HG02970 (cell line): ENCODE data around the gene ZSWIM7.
"Not testable (repeated sequence)": the region's sequence is repeated elsewhere in the genome, so short reads cannot be mapped to it uniquely, and the experiment has no call there.

ENCODE experiments used
- ATAC-seq: cut with Tn5 transposase; IDR thresholded peaks from one replicate; pipeline ENCODE4 v1.9.1; 2021; ENCODE audit warnings: mild to moderate bottlenecking, moderate library complexity, moderate number of reproducible peaks; ENCODE audit not compliant: unreplicated experiment, low FRiP score

The ZSWIM7 gene

DNA sequence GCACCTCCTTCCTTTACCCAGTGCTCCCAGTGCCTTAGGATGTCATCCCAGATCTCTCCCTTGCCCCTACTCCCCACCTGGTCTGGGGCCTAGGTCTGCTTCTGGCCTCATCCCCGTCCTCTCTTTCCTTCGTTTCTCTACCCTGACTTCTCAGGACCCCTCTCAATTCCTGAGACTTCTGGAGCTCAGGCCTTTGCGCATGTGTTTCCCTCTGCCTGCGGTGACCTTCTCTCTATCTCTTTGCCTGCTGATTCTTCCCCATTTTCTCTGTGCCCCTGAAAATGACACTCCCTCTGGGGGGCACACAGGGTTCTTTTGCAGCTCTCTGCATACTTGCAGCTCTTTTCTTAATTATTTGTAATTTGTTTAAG, 41.0 kb downstream of the ZSWIM7 start:
- ATAC-seq: no peak

DNA sequence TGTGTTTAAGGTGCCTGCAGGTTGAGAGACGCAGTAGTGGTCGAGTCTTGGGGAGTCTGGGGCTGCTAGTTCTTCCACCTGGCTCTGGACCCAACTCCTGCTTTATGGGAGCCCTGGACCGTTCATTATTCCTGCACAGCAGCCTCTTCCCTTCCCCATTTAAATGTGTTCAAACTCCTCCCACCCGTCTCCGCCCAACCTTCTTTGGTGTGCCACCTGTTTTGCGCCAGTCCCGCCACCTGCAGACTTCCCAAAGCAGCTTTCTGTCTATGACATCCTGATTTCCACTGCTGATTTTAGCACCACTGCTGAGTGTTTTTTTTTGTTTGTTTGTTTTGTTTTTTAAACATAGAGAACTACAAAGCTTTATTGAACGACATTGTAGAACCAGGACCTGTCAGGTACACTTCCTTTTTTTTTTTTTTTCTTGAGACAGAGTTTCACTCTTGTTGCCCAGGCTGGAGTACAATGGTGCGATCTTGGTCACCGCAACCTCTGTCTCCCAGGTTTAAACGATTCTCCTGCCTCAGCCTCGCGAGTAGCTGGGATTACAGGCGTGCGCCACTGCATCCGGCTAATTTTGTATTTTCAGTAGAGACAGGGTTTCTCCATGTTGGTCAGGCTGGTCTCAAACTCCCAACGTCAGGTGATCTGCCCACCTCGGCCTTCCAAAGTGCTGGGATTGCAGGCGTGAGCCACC, 41.7 kb downstream of the ZSWIM7 start:
- no peak for ATAC-seq

DNA sequence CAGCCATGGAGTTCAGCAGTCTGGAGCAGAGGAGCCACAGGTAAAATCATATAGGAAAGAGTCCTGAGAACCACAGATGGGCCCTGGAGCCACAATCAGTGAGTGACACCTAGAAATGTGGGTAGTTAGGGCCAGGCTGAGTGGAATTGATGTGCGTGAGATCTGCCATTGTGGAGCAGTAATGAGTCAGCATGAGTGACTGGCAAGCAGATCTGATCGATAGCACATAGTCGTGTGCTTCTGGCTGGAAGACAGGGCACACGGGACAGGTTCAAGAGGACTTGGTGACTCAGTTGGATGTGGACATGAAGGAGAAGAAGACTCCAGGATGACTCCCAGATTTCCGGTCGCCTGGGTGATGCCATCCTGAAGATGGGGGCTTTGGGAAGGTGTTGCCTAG, 42.3 kb downstream of the ZSWIM7 start:
- ATAC-seq: no peak

DNA sequence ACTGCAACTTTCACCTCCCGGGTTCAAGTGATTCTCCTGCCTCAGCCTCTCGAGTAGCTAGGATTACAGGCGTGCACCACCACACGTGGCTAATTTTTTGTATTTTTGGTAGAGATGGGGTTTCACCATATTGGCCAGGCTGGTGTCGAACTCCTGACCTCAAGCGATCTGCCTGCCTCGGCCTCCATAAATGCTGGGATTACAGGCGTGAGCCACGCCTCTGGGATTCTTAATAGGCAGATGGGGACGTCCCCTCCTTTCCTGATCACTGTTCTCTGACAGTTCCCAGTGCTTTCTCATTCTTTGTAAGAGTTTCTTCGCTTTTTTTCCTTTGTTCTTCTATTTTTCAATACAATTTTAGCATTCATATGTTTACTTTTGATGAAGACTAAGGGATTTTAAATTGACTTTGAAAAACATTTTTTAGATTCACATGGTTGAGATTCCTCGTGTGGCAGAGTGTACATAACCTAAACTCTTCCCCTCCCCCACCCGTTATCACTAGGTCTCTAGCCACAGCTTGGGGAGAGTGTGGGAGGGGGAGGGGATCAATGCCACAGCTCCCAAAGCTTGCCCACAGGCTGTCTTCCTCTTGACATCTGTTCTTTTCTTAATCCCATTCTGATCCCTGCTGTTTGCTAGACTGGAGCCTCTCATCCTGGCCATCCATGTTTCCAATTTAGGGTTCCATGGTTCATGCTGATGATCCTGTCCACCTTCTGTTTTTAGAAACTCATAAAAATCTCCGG, 43.5 kb downstream of the ZSWIM7 start:
- ATAC-seq: no peak

DNA sequence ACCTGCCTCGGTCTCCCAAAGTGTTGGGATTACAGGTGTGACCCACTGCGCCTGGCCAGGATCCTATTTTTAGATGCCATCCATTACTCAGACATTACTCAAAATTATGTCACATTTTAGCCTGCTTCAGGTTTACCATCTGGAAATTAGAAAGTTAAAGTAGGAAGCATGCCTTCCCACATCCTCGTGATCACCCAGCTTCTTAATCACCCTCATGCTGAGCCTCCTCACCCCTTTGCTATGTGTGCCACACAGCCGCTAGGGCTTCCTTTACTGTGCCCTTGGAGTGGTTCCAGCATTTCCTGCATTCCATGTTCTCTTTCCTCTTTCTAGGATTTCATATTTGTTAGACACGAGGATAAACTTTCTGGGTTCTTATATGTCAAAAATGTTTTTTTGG, 45.3 kb downstream of the ZSWIM7 start:
- no peak for ATAC-seq

DNA sequence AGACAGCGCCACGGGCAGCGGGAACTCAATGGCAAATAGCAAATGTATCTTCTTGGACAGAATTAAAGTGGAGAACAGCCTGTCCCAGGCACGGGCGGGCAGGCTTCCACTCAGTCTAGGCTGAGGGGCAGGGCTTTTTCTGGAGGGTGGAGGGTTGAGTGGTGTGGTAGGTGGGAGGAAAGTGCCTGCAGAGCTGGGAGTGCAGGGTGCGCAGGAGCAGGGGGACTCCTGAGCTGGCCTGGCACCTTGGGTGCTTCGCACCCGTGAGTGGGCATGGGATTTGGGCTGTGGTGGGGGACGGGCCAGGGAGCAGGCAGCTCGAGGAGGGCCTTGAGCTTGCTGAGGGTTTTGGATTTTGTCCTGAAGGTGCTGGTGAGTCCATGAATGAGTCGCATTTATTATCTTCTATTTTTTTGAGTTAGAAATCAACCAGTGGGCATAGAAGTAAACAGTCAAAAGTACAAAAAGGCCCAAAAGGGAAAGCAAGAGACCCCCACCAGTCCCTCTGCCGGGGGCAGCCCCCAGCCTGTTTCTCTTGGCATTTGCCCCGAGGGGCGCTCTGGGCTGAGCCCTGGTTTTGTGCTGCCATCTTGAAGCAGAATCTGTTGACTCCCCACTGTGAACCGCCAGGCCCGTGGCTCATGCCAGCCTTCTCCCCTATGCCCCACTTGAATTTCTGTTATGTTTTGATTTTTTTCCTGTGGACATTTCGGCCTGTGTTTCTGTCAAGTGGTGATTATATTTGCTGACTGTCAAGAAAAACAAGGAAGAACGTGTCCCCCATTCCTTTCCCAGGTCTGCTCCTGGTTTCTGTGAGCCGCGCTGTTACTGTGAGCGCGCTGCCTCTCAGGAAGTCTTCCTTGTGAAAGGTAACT, 46.4 kb downstream of the ZSWIM7 start:
- no peak for ATAC-seq

DNA sequence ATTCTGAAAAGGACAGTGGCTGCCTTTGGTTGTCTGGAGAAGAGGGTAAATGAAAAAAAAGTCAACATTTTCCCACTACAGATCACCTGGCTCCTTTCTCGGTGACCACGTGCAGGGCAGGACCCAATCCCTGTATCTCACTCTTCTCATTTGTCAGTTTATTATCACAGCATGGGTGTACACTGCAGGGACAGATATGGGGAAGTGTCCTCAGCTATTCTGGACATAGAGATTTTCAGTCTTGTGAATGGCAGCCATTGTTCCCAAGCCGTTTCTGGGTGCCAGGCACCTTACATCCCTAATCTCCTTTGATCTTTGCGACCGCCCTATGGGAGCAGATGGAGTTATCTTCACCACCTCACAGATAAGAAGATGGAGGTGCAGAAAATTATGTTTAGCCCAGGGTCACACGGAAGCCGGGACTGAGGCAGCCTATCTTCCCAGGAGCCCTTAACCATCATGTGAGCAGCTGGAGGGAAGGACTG, 47.4 kb downstream of the ZSWIM7 start:
- no peak for ATAC-seq

DNA sequence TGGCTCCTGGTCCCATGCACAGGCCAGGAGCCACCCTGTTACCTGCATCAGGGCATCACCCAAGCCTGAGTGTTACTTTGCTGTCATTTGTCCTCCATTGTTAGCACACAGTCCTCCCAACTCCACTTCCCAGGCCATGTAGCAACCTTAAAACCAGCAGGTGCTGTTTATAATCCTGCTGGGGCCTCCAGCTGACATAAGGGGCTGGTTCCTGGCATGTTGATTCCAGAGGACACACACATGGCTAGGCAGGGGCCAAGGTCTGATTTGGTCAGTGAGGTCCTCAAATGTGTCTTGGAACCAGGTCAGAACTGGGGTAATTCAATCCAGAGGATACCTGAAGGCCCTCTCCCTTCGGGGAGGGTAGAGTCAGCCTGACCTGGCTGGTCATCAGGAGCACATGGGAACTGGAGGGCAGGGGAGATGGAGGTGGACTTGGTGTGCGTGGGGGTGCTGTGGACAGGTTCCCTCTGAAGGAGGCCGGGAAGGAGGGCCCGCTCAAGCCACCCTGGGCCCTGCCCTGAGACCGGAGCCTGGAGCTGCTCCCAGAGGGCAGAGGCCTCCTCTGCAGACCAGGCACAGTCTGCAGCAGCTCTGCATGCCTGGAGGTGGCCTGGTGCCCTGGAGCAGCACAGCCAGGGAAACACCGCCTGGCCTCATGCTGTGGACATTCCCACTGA, 48.0 kb downstream of the ZSWIM7 start:
- no peak for ATAC-seq

DNA sequence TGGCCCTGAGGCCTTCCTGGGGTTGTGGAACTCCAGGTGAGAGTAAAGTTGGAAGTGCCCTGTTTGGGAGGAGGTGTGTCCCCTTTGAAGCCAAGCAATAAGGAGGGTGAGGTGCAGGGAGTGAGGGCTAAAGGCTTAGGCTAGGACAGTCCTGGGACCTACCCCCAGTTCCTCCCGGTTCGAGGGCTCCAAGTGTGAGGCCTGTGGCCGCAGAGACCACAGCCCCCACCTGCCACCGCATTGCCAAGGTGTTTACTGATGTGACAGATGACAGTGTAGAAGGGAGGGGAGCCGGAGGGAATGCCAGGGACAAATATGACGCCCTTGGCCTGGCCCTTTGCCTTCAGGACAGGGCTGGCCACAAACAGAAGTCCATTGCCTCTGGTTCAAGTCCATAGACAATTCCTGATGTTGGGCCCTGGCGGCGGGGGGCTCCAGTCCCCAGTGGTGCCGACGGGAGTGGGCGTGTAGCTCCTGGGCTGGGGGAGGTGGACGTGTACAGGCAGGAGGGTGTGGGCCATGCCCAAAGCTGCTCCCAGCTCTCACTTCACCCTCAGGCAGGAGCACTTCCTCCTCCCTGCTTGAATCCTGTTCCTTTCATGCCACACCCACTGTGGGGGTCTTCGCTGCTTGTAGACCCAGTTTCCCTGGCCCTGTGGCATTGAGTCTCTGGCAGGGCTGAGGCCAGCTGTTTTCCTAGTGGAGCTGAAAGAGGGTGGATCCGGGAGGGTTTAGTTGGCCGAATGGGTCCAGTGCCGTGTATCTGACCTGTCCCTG, 51.3 kb downstream of the ZSWIM7 start:
- ATAC-seq: no peak

DNA sequence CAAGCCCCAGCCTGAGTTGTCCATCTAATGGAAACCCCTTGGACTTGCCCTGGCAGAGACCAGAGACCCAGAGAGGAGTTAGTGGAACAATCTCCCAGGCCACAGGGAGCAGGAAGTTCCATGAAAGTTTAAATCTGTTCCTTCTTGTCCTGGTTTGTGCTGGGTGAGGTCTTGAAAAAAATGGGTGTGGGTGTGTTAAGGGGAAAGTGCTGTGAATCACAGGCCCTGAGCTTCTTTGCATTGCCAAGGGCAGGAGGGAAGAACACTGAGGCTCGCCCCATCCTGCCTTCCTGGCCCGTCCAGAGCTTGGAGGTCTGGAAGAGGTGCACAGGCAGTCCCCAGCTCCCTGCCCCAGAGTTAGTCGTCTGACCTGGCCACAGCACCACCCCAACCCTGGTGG, 52.2 kb downstream of the ZSWIM7 start:
- no peak for ATAC-seq

DNA sequence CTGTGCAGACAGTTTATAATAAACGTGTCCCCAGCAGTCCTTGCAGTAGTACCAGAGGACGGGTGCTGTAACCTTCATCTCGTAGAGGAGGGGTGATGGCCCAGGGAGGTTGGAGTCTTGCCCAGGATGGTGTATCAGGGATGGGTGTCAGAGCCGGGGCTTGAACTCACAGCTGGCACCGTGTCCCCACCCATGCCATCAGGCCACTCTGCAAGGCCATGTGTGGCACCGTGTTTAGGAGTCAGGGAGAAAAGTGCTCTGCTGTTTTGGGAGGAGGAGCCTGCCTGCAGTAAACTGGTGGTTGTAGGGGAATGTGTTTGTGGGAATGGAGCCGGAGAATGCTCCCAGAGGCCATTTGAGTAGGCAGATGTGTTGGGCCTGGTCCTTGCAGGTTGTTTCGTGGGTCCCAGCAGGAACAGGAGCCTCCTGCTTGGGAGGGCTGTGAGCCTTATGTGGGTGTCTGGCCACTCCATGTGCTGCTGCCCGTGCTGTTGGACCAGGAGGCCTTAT, 52.8 kb downstream of the ZSWIM7 start:
- ATAC-seq: no peak

DNA sequence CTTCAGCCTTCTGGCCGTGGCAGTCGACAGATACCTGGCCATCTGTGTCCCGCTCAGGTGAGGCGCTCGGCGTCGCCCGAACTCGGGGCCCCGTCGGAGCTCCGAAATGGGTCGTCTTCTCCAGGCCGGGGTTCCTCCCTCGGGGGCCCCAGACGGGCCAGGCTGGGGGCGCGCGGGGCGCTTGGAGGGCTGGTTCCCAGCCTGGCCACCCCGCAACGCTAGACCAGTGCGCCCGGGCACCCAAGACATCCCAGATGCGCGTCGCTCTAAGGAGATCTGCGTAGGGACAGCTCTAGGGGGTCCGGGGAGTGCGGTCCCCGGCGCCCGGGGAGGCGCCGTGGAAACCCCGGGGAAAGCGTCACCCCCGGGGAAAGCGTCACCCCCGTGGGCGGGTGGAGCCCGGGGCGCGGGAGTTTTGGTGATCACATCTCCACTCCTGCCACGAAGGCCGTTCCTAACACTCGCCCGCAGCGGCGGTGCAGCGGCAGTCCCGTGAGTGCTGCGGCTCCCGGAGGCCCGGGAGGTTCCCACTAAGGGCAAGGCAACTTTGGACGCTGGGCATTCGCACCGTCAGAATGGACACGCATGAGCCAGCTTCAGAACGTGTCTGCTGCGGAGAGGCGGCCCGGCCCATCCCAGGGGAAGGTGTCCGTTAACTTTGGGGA, 53.8 kb downstream of the ZSWIM7 start:
- no peak for ATAC-seq

DNA sequence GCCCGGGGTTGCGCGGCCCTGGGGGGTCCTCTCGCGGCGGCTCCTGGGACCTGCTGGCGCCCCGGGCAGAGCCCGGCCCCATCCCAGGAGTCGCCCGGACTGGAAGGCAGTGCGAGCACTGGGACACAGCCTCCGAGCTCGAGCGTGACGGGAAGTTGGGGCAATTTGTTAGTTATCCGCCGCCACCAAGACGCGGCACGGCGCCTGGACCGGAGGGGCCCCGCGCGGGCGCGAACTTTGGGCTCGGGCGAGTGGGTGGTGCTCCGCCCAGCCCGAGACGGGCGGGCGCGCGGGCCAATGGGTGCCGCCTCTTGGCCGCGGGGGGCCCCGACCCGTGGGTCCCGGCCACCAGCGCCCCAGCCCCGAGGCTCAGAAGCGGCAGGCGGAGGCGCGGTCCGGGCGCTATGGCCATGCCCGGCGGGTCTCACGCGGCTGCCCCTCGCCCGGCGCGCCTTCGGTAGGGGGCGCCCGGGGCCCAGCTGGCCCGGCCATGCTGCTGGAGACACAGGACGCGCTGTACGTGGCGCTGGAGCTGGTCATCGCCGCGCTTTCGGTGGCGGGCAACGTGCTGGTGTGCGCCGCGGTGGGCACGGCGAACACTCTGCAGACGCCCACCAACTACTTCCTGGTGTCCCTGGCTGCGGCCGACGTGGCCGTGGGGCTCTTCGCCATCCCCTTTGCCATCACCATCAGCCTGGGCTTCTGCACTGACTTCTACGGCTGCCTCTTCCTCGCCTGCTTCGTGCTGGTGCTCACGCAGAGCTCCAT, 54.6 kb downstream of the ZSWIM7 start, which contains the start of gene ADORA2B:
Gene ADORA2B (plus strand): TSS at position 372 of the 768 bp plus-strand sequence. CDS start 119 bp downstream, at position 491.
- no peak for ATAC-seq

DNA sequence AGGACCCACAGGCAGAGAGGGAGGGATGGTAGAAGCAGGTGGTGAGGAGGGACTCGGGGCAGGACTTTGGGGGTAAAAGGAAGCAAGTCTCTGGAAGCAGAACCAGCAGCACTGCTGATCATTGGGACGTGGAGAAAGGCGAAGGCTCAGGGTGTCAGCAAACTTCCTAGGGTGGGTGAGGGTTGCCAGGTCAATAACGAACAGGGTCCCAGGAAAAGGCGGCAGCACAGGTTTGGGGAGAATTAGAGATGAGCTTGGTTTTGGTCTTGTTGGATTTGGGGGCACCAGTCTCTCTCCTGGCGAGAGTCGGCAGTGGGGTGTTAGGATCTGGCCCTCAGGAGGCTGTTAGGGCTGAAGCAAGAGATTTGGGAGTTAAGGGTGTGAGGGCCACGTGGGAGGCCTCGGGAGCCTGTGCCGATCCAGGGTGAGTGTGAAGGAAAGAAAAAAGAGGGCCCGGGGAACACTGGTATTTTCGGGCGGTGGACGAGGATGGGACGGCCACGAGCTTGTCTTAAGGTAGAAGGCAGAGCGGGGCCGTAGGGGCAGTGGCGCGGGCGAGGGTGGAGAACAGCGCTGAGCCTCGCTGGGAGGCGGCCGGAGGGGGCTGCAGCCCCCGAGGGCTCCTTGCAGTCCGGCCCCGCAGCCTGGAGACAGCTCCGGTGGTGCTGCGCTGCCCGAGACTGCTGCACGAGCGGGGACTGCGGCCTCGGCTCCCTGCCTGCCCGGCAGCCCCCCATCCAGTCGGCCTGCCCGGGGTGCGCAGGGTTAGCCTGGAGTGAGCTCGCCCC, 55.3 kb downstream of the ZSWIM7 start:
- no peak for ATAC-seq

DNA sequence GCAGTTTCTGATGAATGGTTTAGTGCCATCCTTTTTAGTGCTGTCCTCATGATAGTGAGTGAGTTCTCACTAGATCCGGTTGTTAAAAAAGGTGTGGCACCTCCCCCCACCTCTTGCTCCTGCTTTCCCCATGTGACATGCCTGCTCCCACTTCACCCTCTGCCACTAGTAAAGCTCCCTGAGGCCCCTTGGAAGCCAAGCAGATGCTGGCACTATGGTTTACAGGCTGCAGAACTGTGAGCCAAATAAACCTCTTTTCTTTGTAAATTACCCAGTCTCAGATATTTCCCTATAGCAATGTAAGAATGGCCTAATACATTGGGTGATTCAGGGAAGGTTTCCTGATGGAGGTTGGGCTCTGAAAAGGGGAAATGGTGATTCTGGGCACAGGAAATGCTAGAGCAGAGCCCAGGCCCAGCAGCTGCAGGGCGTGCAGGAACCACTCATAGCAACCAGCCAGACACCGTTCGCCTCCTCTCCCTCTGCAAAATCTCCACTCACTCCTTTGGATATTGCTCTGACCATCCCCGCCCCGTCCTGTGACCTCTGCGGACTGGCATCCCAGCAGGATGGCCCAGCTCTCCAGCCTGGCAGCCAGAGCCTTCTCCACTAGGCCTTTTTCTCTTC, 57.2 kb downstream of the ZSWIM7 start:
- no peak for ATAC-seq

DNA sequence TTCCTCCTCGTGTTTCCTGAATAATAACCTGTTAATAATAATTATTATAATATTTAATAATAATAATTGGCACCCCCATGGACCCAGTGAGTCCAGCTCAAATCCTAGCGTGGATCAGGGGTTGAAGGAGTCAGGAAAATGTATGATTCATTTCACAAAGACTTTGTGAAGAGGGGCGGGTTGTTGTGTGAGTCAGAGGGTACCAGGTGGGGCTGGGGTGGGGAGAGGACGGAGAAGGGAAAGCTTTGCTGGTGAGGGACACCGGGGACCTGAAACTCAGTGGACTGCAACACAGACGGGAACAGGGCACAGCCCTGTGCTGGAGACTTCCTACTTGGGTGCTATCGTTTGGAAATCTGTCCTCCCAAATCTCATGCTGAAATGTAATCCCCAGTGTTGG, 57.7 kb downstream of the ZSWIM7 start:
- no peak for ATAC-seq

DNA sequence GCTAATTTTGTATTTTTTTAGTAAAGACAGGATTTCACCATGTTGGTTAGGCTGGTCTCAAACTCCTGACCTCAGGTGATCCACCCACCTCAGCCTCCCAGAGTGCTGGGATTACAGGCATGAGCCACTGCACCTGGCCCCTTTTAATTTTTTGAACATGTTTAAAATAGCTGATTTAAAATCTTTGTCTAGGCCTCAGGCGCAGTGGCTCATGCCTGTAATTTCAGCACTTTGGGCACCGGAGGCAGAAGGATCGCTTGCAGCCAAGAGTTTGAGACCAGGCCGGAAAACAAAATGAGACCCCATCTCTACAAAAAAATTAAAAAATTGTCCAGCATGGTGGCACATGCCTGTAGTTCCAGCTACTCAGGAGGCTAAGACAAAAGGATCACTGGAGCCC, 63.0 kb downstream of the ZSWIM7 start:
- not testable (repeated sequence) for ATAC-seq
